Cardiac muscle cell (in vitro differentiated cells and primary cell): ENCODE measurements around the gene CROT. TPM values are rescaled to one million over a fixed set of nuclear protein-coding genes. Genes with fewer than 3 reads are reported as not detected.

ENCODE experiments used
- DNase-seq, 2 donors: peaks; one replicate each; pipeline versions ENCODE4 v3.0.0 to v3.0.0-alpha.2; 2010 to 2017; ENCODE audit warnings: low read depth in 1 of 2, low spot score in 1 of 2
- H3K27ac ChIP-seq: fragments of 200-600 bp; sonication (generic); 2 replicates; pipeline ENCODE4 v1.5.1; 2016
- H3K27me3 ChIP-seq: fragments of 200-600 bp; sonication (generic); 2 replicates; pipeline ENCODE4 v1.6.0; 2016; ENCODE audit warnings: control low read depth
- H3K36me3 ChIP-seq: fragments of 200-600 bp; sonication (generic); 2 replicates; pipeline ENCODE4 v1.5.1; 2016; ENCODE audit warnings: control low read depth
- H3K4me1 ChIP-seq: fragments of 200-600 bp; sonication (generic); 2 replicates; pipeline ENCODE4 v1.8.1; 2017; ENCODE audit warnings: low read depth, mild to moderate bottlenecking, mixed run types
- H3K4me3 ChIP-seq: fragments of 200-600 bp; sonication (generic); 2 replicates; pipeline ENCODE4 v1.5.1; 2016; ENCODE audit warnings: mild to moderate bottlenecking
- H3K9me3 ChIP-seq: fragments of 200-600 bp; sonication (generic); 2 replicates; pipeline ENCODE4 v1.5.1; 2017; ENCODE audit warnings: low read depth, mild to moderate bottlenecking, control low read depth
- polyA plus RNA-seq: library from polyadenylated mRNA; unstranded; fragments of >200 nt; fragmentation: Nextera tagmentation; extraction: Ambion mirVana; gene quantifications from 2 replicates; pipeline ENCODE4 v1.2.1, GENCODE V29; 2016
- total RNA-seq: library from RNA; depleted of rRNA; stranded (reverse); fragments of >200 nt; gene quantifications from 2 replicates; pipeline ENCODE4 v1.2.3, GENCODE V29; 2016
- TF ChIP-seq, protein P1 (sequence below): IDR thresholded peaks from 2 replicates; pipeline ENCODE4 v1.5.1; 2012; ENCODE audit warnings: low read depth, mild to moderate bottlenecking, low read length

The CROT gene, protein sequence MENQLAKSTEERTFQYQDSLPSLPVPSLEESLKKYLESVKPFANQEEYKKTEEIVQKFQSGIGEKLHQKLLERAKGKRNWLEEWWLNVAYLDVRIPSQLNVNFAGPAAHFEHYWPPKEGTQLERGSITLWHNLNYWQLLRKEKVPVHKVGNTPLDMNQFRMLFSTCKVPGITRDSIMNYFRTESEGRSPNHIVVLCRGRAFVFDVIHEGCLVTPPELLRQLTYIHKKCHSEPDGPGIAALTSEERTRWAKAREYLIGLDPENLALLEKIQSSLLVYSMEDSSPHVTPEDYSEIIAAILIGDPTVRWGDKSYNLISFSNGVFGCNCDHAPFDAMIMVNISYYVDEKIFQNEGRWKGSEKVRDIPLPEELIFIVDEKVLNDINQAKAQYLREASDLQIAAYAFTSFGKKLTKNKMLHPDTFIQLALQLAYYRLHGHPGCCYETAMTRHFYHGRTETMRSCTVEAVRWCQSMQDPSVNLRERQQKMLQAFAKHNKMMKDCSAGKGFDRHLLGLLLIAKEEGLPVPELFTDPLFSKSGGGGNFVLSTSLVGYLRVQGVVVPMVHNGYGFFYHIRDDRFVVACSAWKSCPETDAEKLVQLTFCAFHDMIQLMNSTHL
- total RNA-seq (4.9 and 7.7 TPM in 2 replicates), polyA plus RNA-seq (6.4 and 10.3 TPM in 2 replicates)

DNA sequence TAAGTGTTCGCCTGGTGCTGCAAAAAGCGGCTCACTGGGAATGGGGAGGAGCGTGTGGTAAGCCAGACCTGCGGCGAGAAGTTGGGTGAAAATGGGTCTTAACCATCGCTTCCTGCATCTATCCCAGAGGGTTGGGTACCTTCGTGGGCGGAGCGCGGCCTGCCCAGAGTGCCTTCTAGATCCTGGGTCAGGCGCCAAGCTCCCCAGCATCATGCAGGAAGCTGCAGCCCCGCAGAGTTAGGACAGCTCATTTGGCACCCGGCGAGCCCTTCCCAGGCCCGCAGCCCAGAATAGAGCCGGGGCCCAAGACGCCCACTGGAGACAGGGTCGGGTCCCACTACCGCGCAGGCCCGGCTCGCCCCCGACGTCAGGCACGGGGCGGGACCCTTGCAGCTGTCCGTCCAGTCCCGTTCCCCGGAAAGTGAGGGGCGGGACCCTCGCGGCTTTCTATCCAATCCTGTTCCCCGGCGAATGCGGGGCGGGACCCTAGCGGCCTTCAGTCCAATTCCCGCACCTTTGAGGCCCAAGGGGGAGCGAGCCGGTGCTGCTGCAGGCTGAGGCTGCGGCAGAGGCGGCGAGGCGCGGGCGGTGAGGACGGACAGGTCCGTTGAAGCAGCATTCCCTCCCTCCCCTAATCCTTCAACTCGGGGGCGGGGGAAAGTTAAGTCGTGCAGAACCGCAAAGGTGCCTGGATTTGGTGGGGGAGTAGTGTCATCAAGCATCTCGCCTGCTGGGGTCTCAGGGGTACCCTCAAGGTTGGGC lies at the start of gene CROT:
TSS of gene CROT (plus strand) at position 499 of the 762 bp plus-strand sequence. CDS start 3,405 bp downstream, outside the sequence.
- Histone ChIP-seq H3K4me1 (peaks cover 17% of the 10 kb centered on the region), H3K9me3 (no peaks in the 10 kb centered on the region), H3K27ac (peak within 1 kb of the TSS; percentile 45), H3K4me3 (peak within 1 kb of the TSS; percentile 40), H3K27me3 (no peaks in the 10 kb centered on the region), H3K36me3 (peaks cover 11% of the 10 kb centered on the region)
- TF ChIP-seq, protein P1, sequence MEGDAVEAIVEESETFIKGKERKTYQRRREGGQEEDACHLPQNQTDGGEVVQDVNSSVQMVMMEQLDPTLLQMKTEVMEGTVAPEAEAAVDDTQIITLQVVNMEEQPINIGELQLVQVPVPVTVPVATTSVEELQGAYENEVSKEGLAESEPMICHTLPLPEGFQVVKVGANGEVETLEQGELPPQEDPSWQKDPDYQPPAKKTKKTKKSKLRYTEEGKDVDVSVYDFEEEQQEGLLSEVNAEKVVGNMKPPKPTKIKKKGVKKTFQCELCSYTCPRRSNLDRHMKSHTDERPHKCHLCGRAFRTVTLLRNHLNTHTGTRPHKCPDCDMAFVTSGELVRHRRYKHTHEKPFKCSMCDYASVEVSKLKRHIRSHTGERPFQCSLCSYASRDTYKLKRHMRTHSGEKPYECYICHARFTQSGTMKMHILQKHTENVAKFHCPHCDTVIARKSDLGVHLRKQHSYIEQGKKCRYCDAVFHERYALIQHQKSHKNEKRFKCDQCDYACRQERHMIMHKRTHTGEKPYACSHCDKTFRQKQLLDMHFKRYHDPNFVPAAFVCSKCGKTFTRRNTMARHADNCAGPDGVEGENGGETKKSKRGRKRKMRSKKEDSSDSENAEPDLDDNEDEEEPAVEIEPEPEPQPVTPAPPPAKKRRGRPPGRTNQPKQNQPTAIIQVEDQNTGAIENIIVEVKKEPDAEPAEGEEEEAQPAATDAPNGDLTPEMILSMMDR, result no peak
- peak; percentile 96 to 97 for DNase-seq

DNA sequence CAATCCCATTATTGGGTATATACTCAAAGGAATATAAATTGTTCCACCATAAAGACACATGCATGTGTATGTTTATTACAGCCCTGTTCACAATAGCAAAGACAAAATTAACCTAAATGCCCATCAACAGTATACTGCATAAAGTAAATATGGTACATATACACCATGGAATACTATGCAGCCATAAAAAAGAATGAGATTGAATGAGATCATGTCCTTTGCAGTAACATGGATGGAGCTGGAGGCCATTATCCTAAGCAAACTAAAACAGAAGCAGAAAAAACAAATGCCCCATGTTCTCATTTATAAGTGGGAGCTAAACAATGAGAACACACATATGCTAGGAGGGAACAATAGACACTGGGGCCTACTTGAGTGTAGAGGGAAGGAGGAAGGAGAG lies 44.7 kb upstream of the CROT start:
- no peaks in the 10 kb centered on the region for H3K4me1 ChIP-seq
- no peaks in the 10 kb centered on the region for H3K9me3 ChIP-seq
- no peak overlapping the region for H3K4me3 ChIP-seq
- no peak for DNase-seq
- no peak overlapping the region for H3K27ac ChIP-seq
- H3K27me3 ChIP-seq, result no peaks in the 10 kb centered on the region
- no peaks in the 10 kb centered on the region for H3K36me3 ChIP-seq
- TF ChIP-seq, protein P1, result no peak

DNA sequence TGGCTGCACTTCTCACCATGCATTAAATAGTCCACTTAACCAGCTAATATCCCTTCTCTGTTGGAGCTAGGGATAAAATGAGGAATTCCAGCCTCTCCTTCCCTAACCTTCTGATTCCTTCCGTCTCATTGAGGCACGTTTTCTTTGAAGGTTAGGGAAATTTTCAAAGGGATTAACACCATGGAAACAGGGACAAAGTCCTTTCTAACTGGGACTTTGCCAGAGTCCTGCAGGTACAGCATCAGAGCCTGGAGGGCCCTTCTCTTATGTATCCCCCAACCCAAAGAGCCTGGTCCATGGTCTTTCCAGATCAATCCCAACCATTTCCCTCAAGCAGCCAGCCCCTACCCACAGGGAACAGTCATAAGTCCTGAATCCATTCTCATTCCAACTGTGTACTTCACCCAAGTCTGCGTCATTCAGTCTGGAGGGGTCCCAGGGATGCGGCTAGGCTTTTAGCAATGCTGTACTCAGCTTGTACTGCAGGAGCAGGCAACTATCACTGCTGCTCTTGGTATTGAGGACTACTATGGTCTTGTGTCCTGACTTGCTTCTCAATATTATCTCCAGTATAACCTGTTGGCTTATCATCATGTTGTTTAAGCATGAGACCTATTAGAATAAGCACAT lies 34.6 kb upstream of the CROT start:
- H3K36me3 ChIP-seq, result no peaks in the 10 kb centered on the region
- TF ChIP-seq, protein P1, result no peak

DNA sequence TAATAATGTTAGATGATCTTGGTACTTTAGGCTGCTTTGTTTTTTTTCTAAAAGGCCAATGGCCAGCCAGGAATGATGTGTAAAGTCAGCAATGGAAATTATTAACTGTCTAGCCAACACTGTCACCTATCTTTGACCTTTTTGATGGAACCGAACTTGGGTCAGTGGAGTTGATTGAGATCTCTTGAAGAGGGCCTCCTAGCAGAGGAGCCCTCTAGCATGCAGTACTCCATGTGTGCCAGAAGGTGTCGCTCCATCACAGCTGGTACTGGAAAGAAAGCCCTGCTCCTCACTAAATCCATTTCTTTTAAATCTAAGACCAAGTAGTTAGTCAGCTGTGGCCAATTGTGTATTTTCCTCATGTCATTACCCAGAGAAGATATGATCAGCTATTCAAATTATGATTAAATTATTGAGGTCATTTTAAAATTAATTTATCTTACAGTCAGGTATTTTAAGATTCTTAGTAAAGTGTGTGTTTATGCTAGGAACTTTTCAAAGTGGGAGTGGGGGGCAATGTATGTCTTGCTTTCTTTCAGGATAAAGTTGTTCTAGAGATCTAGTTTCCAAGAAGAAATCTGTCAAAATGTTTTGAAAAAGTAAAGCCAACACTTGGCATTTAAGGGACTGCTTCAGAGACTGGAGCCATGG lies 33.1 kb upstream of the CROT start:
- Histone ChIP-seq H3K4me3 (no peak overlapping the region), H3K9me3 (no peaks in the 10 kb centered on the region), H3K27ac (no peak overlapping the region), H3K36me3 (no peaks in the 10 kb centered on the region), H3K4me1 (no peaks in the 10 kb centered on the region), H3K27me3 (no peaks in the 10 kb centered on the region)
- DNase-seq, result peak; percentile 61 to 78
- TF ChIP-seq, protein P1, result peak; percentile 100

More for the DNA sequence above, 34.6 kb upstream of the CROT start:
- Histone ChIP-seq H3K4me1 (no peaks in the 10 kb centered on the region), H3K9me3 (no peaks in the 10 kb centered on the region), H3K4me3 (no peak overlapping the region), H3K27me3 (no peaks in the 10 kb centered on the region), H3K27ac (no peak overlapping the region)
- no peak for DNase-seq
